Measurements from ENCODE around the gene PPFIBP1. TPM values are rescaled to one million over a fixed set of nuclear protein-coding genes. Genes with fewer than 3 reads are reported as not detected.
"Not testable (repeated sequence)": the region's sequence is repeated elsewhere in the genome, so short reads cannot be mapped to it uniquely, and the experiment has no call there.

Gene PPFIBP1
- total RNA-seq, 1 experiment from 2014 or later = 17.0 TPM

DNA sequence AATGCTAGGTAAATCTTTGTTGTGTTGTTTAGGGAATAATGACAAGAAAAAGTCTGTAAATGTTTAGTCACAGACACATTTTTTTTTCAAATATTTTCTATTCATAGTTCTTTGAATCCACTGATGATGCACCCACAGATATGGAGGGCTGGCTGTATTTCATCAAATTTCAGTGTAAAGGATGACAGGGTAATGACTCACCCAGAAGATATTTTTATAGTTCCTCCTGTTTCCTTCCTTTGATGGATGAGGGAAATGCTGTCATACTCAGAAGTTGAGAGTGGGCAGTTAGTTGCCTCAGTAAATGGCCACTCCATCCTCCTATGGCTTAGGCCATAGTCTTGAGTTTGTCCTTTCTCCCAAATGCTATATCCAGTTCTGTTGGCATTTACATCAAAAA lies 95.3 kb downstream of the PPFIBP1 start:
- no peak overlapping the region for H3K4me3 ChIP-seq (ENCODE audit: insufficient read depth, low read depth, low read length)
- H3K36me3 ChIP-seq (replicated peaks; ENCODE audit: control insufficient read depth, insufficient read depth, low read length) = no peaks in the 10 kb centered on the region
- H3K27me3 ChIP-seq (ENCODE audit: control insufficient read depth, insufficient read depth, low read length) = no peaks in the 10 kb centered on the region
- DNase-seq = no peak

DNA sequence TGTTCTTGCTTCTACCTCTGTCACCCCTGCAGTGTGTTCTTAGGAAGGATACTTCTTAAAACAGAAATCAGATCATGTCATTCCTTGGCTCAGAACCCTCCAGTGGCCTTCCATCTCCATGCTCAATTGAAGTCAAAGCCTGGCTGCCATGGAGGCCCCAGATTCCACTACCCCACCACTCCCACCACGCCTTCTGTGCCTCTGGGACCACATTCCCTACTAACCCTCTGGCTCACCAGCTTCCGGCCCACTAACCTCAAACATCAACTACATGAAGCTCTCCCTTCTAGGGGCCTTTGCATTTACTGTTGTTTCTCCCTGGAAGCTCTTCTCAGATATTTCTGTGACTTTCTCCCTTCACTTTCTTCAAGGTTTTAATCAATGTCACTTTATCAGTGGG lies 96.1 kb downstream of the PPFIBP1 start:
- no peak for DNase-seq
- H3K4me3 ChIP-seq (ENCODE audit: insufficient read depth, low read depth, low read length) = no peak overlapping the region
- no peaks in the 10 kb centered on the region for H3K36me3 ChIP-seq (replicated peaks; ENCODE audit: control insufficient read depth, insufficient read depth, low read length)
- no peaks in the 10 kb centered on the region for H3K27me3 ChIP-seq (ENCODE audit: control insufficient read depth, insufficient read depth, low read length)

DNA sequence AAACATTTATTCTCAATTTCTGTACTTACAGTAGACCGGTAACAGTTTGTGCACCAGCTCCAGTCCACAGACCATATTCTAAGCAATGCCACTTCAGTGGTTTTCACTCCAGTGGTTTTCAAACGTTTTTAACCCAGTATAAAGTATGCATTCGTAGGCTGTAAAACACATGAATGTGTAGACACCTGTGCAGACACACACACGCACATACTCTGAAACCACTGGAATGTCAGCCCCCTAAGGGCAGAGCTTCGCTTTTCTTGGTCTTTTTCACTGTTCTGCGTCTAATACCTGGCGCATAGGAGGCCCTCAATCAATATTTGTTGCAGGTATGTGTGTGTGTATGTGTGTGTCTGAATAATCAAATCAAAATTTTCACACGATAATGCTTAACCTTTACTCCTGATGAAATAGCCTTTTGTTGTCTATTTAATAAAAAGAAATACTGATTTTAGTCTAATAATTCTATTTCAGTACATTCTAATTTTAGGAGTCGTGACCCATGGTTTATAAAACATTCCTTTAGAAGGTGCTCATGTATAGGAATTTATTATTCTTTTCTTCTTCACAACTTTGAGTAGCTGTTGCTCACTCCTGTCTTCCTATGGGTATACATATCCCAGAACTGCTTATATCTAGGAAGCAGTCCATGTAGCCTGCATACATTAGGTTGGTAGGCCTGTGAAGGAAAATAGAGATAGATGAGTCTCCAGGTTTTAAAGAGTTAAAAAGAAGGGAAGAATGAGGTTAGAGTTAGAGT lies 98.6 kb downstream of the PPFIBP1 start:
- Histone ChIP-seq H3K4me3 (ENCODE audit: insufficient read depth, low read depth, low read length) (no peak overlapping the region), H3K36me3 (replicated peaks; ENCODE audit: control insufficient read depth, insufficient read depth, low read length) (no peaks in the 10 kb centered on the region), H3K27me3 (ENCODE audit: control insufficient read depth, insufficient read depth, low read length) (no peaks in the 10 kb centered on the region)
- no peak for DNase-seq

DNA sequence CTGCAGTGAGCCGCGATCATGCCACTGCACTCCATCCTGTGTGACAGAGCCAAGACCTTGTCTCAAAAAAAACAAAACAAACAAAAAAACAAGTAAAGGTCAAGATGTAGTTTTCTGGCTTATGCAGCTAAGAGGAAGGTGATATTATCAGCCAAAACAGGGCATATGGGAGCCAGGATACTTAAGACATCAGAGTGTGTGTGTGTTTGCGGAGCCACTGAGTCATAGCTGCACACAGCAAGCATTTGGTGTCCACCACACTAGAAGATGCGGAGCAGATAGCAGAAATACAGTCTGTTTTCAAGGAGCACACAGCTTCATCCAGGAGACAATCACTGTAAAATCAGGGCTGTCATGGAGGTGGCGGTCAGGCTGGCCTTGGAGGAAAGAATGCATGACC lies 99.6 kb downstream of the PPFIBP1 start:
- H3K27me3 ChIP-seq (ENCODE audit: control insufficient read depth, insufficient read depth, low read length) = no peaks in the 10 kb centered on the region
- DNase-seq = no peak
- no peaks in the 10 kb centered on the region for H3K36me3 ChIP-seq (replicated peaks; ENCODE audit: control insufficient read depth, insufficient read depth, low read length)
- no peak overlapping the region for H3K4me3 ChIP-seq (ENCODE audit: insufficient read depth, low read depth, low read length)

DNA sequence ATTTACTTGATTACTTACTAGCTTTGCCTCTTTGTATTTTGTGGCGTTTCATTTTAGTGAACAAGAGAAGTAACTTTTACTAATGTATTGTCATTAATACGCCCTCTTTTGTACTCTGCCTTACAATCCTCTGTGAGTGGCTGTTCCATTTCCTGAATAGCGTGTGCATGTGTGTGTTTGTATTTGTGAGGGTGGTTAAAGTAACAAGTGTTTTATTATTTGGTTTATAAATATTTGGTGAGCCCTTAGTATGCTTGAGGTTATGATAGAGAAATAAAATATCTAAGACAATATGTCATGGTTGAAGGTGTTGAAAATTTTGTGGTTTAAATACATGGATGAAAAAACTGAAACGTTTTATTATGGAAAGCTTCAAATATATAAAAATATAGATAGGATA lies 100.6 kb downstream of the PPFIBP1 start:
- Histone ChIP-seq H3K36me3 (replicated peaks; ENCODE audit: control insufficient read depth, insufficient read depth, low read length) (no peaks in the 10 kb centered on the region), H3K4me3 (ENCODE audit: insufficient read depth, low read depth, low read length) (no peak overlapping the region), H3K27me3 (ENCODE audit: control insufficient read depth, insufficient read depth, low read length) (no peaks in the 10 kb centered on the region)
- no peak for DNase-seq

DNA sequence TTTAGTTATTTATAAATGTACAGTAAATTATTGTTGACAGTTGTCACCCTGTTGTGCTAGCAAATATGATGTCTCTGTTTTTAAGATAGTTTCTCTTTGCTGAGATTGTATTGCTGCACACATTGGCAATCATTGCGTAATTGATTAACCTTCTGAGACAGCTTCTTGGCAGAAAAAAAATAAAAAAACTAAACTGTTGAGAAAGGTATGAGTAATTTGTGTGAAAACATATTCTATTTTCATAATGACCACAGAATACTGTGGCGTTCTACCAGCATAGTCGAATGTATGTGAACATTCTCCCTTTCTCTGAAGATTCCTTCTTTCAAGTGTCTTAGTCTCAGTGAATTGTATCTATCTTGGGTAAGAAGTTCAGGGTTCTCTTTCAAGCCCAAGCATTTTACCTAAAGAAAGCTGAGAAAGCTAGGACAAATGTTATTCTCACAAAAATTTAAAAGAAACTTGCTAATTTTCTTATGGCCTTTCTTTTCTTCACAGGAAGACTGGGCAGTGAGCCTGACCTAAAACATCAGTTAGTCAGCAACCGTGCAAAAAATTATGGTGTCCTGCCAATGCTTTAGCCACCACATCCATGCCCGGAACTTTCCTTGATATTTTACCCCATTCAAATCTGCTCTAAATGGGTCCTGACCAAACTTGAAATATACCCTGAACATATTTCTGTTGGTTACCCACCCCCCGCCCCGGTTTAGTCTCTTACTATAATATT lies 103.3 kb downstream of the PPFIBP1 start:
- DNase-seq = no peak
- Histone ChIP-seq H3K4me3 (ENCODE audit: insufficient read depth, low read depth, low read length) (no peak overlapping the region), H3K27me3 (ENCODE audit: control insufficient read depth, insufficient read depth, low read length) (no peaks in the 10 kb centered on the region), H3K36me3 (replicated peaks; ENCODE audit: control insufficient read depth, insufficient read depth, low read length) (no peaks in the 10 kb centered on the region)

DNA sequence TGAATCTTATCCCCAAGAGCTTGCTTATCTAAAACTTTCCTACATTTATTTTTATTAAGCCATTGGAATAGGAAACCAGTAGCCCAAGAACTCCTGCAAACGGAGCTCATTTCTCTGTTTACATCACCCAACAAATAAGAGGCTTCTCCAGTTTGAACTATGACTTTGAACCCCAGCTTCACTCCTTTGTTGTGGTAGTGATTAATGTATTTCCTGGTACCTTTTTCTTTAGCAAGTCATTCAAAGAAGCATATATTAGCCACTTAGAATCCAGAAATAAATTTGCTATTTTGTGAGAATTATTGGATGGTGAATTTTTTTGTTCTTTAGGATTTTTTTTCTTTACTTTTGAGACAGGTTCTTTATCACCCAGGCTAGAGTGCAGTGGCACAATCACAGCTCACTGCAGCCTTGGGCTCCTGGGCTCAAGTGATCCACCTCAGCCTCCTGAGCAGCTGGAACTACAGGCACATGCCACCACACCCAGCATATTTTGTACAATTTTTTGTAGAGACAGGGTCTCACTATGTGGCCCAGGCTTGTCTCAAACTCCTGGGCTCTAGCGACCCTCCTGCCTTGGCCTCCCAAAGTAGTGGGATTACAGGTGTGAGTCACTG lies 104.0 kb downstream of the PPFIBP1 start:
- H3K4me3 ChIP-seq (ENCODE audit: insufficient read depth, low read depth, low read length); DNase-seq; H3K36me3 ChIP-seq (replicated peaks; ENCODE audit: control insufficient read depth, insufficient read depth, low read length); H3K27me3 ChIP-seq (ENCODE audit: control insufficient read depth, insufficient read depth, low read length): not testable (repeated sequence)

DNA sequence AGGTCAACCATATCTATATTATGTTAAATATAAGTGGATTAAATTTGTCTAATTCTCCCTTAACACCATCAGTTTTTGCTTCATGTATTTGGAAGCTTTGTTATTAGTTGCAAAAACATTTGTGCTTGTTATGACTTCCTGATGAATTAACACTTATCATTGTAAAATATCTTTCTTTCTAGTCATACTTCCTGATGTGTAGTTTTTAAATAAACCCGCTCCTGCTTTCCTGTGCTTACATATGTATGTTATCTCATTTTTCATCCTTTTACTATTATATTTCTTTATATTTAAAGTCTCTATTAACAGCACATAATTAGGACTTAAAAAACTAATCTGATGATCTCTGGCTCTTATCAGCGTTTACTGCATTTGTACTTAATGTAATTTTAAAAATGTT lies 106.2 kb downstream of the PPFIBP1 start:
- DNase-seq; H3K27me3 ChIP-seq (ENCODE audit: control insufficient read depth, insufficient read depth, low read length); H3K36me3 ChIP-seq (replicated peaks; ENCODE audit: control insufficient read depth, insufficient read depth, low read length); H3K4me3 ChIP-seq (ENCODE audit: insufficient read depth, low read depth, low read length): not testable (repeated sequence)

DNA sequence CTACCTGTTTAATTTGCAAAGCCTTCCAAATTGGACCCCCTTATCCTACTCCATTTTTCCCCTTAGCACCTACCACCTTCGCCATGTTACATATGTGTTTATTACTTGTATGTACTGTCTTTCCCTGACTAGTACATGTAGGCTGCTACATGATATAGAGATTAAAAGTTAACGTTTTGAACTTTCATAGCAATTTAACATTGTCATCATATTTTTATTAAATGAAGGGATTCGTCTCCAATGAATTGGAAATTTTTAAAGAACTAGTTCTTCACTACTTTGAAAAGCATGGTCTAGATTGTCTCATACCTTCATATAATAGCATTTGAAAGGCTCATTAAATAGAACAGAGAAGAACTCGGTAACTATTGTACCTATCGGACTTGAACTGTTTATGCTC lies 107.4 kb downstream of the PPFIBP1 start:
- no peaks in the 10 kb centered on the region for H3K27me3 ChIP-seq (ENCODE audit: control insufficient read depth, insufficient read depth, low read length)
- H3K4me3 ChIP-seq (ENCODE audit: insufficient read depth, low read depth, low read length) = no peak overlapping the region
- DNase-seq = no peak
- H3K36me3 ChIP-seq (replicated peaks; ENCODE audit: control insufficient read depth, insufficient read depth, low read length) = no peaks in the 10 kb centered on the region

DNA sequence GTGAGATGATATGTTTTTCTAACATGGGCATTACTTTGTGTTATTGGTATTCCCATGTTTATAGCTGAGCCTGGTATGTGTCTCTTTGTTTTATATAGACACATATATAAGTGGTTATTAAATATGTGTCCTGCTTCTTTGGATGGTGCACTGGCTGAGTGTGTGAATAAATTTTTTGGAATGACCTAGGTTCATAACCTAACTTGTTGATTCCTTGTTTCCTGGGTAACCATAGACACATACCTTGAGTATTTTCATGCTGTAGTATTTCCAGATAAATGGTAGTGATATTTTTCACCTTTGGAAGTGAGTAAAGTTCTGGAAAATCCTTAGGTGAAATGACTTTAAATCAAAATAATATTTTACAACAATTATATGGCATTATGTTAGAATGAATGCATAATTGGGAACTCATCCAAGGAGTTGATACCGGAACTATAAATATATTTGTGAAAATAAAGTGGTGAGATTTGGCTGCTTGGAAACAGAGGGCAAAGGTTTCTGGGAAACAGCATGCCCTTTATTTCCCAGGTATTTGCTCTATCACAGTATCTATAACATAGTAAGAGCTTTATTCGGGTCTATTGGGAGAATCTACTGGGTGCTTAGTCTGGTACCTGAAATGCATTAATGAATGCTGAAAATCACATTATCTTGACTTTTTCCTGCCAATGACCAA lies 107.9 kb downstream of the PPFIBP1 start:
- no peaks in the 10 kb centered on the region for H3K36me3 ChIP-seq (replicated peaks; ENCODE audit: control insufficient read depth, insufficient read depth, low read length)
- no peak for DNase-seq
- no peak overlapping the region for H3K4me3 ChIP-seq (ENCODE audit: insufficient read depth, low read depth, low read length)

DNA sequence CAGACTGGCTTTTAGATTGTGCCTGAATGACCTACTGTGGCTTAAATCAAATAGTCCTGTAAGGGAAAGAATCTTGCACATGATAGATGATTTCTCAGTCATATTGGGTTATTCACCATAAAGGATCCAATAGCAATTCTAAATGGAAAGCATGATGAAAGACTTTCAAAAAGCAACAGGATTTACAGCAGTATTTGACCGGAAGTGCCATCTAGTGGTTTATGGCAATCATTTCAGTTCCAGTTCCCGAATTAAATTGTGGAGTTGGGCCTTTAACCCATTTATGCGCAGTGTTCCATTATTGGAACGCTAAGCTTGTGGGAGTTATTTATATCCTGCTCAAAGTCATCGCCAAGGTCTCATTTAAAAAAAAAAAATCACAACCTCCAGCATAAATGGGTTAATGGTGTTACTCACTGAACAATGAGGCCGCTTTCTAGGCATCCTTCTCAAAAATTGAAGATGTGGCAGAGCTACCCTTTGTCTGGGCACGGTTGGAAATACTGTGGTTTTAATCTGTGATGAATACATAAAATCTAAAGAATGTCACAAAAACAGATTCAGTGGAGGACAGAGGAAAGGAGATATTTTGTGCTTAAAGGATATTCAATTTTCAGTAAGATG lies 111.5 kb downstream of the PPFIBP1 start:
- DNase-seq = no peak
- no peaks in the 10 kb centered on the region for H3K27me3 ChIP-seq (ENCODE audit: control insufficient read depth, insufficient read depth, low read length)
- no peaks in the 10 kb centered on the region for H3K36me3 ChIP-seq (replicated peaks; ENCODE audit: control insufficient read depth, insufficient read depth, low read length)
- no peak overlapping the region for H3K4me3 ChIP-seq (ENCODE audit: insufficient read depth, low read depth, low read length)

More for the DNA sequence above, 107.9 kb downstream of the PPFIBP1 start:
- H3K27me3 ChIP-seq (ENCODE audit: control insufficient read depth, insufficient read depth, low read length) = no peaks in the 10 kb centered on the region

DNA sequence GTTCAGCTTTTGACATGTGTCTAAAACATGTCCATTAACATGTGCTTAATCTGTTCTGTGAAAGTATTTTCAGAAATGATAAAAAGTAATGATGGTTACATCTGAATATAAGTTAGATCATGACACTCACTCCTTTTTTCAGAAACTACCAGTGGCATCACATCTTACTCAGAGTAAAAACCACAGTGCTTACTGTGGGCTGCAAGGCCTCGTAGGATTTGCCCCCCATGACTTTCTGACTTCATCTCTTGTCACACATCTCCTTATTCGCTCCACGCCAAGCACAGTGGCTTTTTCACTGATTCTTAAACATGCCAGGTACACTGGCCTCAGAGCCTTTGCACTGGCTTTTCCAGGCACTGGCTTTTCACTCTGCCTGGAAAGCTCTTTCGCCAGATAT lies 112.6 kb downstream of the PPFIBP1 start:
- not testable (repeated sequence) for DNase-seq; H3K36me3 ChIP-seq (replicated peaks; ENCODE audit: control insufficient read depth, insufficient read depth, low read length); H3K27me3 ChIP-seq (ENCODE audit: control insufficient read depth, insufficient read depth, low read length); H3K4me3 ChIP-seq (ENCODE audit: insufficient read depth, low read depth, low read length)

DNA sequence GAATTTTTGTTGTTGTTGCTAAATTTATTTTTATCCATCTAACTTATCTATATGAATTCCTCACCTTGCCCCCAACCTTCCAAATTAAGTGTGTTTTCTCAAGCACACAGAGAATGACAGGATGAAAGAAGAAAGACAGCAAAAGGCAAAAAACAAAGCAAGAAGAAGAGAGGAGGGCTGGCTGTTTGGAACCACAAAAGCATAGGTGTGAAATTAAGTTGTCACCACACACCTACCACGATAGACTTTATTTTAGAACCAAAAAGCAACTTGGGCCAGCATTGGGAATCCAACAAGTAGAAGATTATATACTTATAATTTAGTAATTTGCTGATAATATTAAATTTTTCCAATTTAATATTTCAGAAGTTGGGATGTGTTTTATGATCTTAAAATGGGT lies 113.5 kb downstream of the PPFIBP1 start:
- Histone ChIP-seq H3K27me3 (ENCODE audit: control insufficient read depth, insufficient read depth, low read length) (no peaks in the 10 kb centered on the region), H3K36me3 (replicated peaks; ENCODE audit: control insufficient read depth, insufficient read depth, low read length) (no peaks in the 10 kb centered on the region), H3K4me3 (ENCODE audit: insufficient read depth, low read depth, low read length) (no peak overlapping the region)
- no peak for DNase-seq

DNA sequence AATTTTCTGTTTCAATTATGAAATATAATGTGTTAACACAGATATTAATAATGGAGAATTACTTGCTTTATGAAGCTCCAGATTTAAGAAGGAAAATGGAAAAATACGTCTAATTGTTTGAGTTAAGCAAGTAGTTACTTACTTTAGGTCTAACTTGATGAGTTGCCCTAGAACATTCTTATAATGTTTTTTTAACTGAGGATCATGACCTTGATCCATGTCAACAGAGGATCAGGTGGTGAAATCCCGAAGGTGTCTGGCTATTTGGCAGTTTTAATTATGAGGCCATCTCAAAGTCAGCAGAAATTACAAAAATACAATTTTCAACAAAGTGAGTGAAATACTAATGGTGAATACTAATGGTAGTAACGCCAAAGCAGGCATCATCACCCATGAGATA lies 115.3 kb downstream of the PPFIBP1 start:
- Histone ChIP-seq H3K27me3 (ENCODE audit: control insufficient read depth, insufficient read depth, low read length) (no peaks in the 10 kb centered on the region), H3K36me3 (replicated peaks; ENCODE audit: control insufficient read depth, insufficient read depth, low read length) (no peaks in the 10 kb centered on the region), H3K4me3 (ENCODE audit: insufficient read depth, low read depth, low read length) (no peak overlapping the region)
- DNase-seq = no peak

Measured in H7 (cell line).